GF-D8 (cell line): ENCODE results near the gene USP6NL.
"Not testable (repeated sequence)": the region's sequence is repeated elsewhere in the genome, so short reads cannot be mapped to it uniquely, and the experiment has no call there.

Source experiments
- DNase-seq: peaks from one replicate; lab custom pipeline; 2025; lab: John Stamatoyannopoulos, UW

USP6NL gene

GRCh38 chr10:11611248-11612020, at the start of gene USP6NL:
TSS of gene USP6NL (minus strand) at chr10:11611650. CDS start at chr10:11597634, 14,016 bp downstream.
- DNase-seq, result peak; percentile 68

DNA sequence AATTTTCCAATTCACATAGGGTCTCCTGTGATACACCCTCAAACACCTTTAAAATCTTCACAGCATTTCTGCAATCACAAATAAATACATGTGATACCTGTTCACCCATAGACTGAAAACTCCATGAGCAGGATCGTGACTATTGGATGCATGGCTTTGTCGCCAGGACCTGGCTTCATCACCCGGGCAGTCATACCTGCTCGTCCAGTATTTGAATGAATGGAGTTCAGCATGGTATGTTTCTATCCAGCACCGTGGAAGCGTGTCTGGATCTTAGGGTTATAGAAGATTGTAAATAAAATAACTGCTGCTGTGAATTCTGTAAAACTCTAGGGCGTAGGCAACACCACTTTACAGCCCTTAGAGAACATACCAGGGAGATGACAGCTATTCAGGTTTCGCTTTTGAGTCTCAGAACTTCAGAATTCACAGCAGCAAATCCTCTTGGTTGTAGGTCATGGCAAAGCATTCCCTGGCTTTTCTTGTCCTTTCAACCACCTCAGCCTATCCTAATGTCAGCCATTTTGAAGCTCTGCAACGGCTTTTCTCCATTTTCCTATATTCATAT, 47.4 kb upstream of the USP6NL start:
- no peak for DNase-seq

DNA sequence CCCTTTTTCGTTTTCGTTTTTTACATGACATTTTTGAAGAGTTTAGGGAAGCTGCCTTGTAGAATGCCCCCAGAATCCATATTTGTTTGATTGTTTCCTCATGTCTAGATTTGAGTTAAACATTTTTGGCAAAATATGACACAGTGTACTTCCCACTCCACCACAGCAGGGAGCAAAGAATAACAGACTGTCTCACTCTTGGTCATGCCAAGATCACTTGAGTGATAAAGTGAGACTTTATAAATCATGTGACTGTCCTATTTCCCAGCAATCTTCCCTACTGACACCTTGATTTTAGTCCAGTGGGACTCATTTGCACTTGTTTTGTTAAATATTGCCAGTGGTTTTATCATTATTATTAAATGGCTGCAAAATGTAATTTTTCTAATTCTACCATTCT, 44.4 kb upstream of the USP6NL start:
- no peak for DNase-seq

DNA sequence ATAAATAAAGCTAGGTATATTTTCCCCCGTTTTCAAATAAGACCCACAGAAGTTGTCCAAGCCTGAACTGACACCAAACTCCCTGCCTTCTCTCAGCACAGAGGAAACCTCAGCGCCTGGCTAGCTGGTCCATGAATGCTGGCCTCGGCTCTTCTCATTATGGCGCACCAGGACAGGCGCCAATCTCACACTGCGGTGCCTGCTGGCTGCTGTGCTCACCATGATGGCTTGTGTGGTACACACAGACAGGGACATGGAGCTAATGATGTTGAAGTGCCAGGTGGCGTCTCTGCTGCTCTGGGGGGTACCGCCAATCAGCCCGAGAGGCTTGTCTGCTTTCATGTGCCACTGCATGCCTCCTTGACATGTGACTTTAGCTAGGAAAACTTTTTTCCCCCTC, 43.2 kb upstream of the USP6NL start:
- no peak for DNase-seq

- no peak for DNase-seq
Observed at GRCh38 chr10:11653758-11654471, 42.5 kb upstream of the USP6NL start.

- DNase-seq, result no peak
Observed at GRCh38 chr10:11647676-11648075, 36.2 kb upstream of the USP6NL start.

- DNase-seq, result no peak
Observed at GRCh38 chr10:11646450-11646849, 35.0 kb upstream of the USP6NL start.

DNA sequence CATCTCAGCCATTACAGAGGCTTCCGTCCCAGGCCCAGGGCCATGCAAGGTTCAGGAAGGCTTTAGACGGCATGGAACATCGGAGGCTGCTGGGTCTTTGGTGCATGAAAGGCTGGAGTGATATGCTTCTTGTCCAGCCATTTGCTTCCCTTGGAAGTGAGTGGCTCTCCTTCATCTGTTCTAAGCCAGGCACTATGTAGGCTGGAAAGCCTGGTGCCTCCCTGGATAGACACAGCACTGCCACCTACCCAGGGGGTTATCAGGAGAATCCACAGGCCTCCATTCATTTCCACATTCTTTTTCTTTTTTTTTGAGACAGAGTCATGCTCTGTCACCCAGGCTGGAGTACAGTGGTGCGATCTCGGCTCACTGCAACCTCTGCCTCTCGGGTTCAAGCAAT, 31.6 kb upstream of the USP6NL start:
- no peak for DNase-seq

GRCh38 chr10:11642566-11642965, 31.1 kb upstream of the USP6NL start:
- no peak for DNase-seq

DNA sequence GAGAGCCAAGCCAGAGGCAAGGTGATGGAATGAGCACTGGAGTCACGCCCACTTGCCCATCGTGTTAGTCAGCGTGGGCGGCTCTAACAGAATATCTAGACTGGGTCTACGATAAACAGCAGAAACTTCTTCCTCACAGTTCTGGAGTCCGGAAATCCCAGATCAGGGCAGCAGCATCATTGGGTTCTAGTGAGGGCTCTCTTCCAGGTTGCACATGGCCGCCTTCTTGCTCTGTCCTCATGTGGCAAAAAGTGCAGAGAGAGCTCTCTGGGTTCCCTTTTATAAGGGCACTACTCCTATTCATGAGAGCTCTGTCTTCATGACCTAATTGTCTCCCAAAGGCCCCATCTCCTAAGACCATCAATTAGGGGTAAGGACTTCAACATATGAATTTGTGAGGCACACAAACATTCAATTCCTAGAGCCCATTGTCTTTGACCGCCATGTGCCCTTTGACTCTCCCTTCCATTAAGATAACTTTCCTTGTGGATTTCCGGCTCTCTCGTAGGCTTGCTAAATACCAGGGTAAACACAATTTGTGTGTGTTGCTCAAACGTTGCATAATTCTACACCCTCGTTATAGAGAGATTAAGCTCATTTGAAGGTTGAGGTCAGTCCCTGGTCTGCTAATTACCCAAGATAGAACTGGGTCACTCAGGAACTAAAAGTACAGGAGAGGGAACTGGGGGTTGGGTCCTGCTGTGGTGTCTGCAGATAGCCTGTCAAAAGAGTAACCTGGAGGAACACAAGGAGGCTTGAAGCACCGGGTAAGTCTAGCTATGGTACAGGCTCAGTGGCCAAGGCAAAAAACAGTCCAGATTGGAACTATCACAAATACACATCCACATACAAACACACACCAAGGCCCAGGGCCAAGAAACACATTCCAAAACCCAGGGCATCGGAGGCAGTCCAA, 28.7 kb upstream of the USP6NL start:
- peak; percentile 15 for DNase-seq

- no peak for DNase-seq
Observed at GRCh38 chr10:11639362-11639761, 27.9 kb upstream of the USP6NL start.

GRCh38 chr10:11638055-11638698, 26.7 kb upstream of the USP6NL start:
- no peak for DNase-seq

GRCh38 chr10:11636697-11637303, 25.4 kb upstream of the USP6NL start:
- no peak for DNase-seq

DNA sequence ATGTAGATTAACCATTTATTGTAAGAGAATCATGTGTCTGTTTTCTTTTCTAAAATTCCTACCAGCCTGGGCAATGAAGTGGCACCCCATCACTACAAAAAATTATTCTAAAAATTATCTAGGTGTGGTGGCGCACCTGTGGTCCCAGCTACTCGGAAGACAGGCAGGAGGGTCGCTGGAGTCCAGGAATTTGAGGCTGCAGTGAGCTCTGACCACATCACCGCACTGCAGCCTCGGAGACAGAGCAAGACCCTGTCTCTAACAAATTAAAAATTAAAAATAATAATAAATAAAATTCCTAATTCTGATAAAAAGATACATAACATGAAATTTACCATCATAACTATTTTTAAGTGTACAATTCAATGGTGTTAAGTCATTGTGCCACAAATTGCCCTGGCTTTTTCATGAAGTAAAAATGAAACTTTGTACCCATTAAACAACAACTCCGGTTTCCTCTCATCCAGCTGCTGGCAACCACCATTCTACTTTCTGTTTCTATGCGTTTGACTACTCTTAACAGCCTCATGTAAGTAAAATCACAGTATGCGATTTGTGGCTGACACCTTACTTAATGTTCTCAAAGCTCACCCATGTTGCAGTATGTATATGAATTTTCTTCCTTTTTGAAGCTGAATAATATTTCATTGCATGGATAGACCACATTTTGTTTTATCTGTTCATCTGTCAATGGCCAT, 20.6 kb upstream of the USP6NL start:
- no peak for DNase-seq

GRCh38 chr10:11631291-11631690, 19.8 kb upstream of the USP6NL start:
- DNase-seq, result no peak

DNA sequence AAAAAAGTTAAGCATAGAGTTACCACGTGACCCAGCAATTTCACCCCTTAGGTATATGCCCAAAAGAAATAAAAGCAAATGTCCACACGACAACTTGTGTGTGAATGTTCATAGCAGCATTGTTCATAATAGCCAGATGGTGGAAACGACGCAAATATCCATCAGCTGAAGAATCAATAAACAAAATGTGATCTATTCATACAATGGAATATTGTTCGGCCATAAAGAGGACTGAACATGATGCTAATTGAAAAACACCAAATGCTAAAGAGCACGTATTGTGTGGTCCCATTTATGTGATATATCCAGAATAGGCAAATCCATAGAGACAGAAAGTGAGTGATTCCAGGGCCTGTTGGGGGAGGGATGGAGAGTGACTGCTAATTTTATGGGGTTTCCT, 18.3 kb upstream of the USP6NL start:
- no peak for DNase-seq

GRCh38 chr10:11627941-11628340, 16.5 kb upstream of the USP6NL start:
- DNase-seq, result not testable (repeated sequence)

DNA sequence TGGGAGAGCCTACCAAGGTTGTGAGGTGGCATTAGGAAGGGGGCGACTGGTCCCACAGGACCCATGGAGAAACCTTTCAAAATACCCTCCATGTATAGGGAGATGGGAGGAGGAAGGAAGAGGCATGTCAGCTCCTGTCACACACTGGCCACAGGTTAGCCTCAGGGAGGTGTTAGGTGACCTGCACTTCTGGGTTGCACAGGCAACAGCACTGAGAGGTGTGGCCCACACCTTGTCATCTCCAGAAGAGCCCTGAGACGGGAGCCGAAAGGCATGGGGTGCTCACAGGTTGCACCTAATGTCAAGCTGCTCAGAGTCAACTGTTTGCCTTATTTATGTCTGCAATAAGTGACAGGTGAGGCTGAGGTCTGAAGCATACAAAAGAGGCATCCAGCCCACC, 14.6 kb upstream of the USP6NL start:
- DNase-seq, result no peak

- DNase-seq, result no peak
Observed at GRCh38 chr10:11625019-11625735, 13.7 kb upstream of the USP6NL start.

GRCh38 chr10:11617233-11617632, 5.8 kb upstream of the USP6NL start:
- no peak for DNase-seq
